Esophagus squamous epithelium (tissue), 5 donors: ENCODE results near the gene REEP1. TPM values are rescaled to one million over a fixed set of nuclear protein-coding genes. Genes with fewer than 3 reads are reported as not detected.

ENCODE experiments used
- DNase-seq: peaks from one replicate; lab custom pipeline; 2025; lab: John Stamatoyannopoulos, UW
- H3K27ac ChIP-seq, 4 donors: fragments of 200-600 bp; sonication (generic); one replicate each; pipeline ENCODE4 v1.5.1; 2016 to 2019; ENCODE audit warnings: mild to moderate bottlenecking in 1 of 4
- H3K27me3 ChIP-seq, 4 donors: fragments of 200-600 bp; sonication (generic); 1 replicate in 3 of 4; 2 replicates in 1 of 4; pipeline versions ENCODE4 v1.5.1 to v1.6.0; 2017 to 2021; ENCODE audit warnings: antibody characterized with exemption in 1 of 4
- H3K36me3 ChIP-seq, 3 donors: fragments of 200-600 bp; sonication (generic); one replicate each; pipeline ENCODE4 v1.5.1; 2016 to 2019
- H3K4me1 ChIP-seq, 3 donors: fragments of 200-600 bp; sonication (generic); one replicate each; pipeline ENCODE4 v1.5.1; 2017 to 2019
- H3K4me3 ChIP-seq, 4 donors: fragments of 200-600 bp; sonication (generic); 1 replicate in 3 of 4; 2 replicates in 1 of 4; pipeline ENCODE4 v1.5.1; 2016 to 2019; ENCODE audit warnings: mild to moderate bottlenecking in 2 of 4, moderate library complexity in 1 of 4
- H3K9me3 ChIP-seq, 3 donors: fragments of 200-600 bp; sonication (generic); one replicate each; pipeline ENCODE4 v1.5.1; 2016 to 2019
- CTCF ChIP-seq, 6 experiments: fragments of 450-650 bp in 4 of 6; fragments of 200-600 bp in 2 of 6; sonication (generic) in 2 of 6; IDR thresholded peaks; one replicate each; pipeline ENCODE4 v1.5.1; 2016 to 2019; ENCODE audit warnings: antibody characterized with exemption in 6 of 6, mild to moderate bottlenecking in 4 of 6, moderate library complexity in 4 of 6
- POLR2A ChIP-seq, 4 donors: fragments of 450-650 bp; IDR thresholded peaks; one replicate each; pipeline ENCODE4 v1.6.1; 2017; ENCODE audit warnings: antibody characterized with exemption in 4 of 4, mild to moderate bottlenecking in 4 of 4, moderate library complexity in 3 of 4
- WGBS, 2 donors: methylation state at CpG; one replicate each; pipeline ENCODE4 v1.1.5; 2018; 5-methylcytosine and 5-hydroxymethylcytosine counted together
- intact Hi-C: fragments of 100-400 bp; cut with DNase I; formaldehyde crosslinking; loops from one replicate; pipeline ENCODE4 v1.15.0; 2022
- total RNA-seq, 4 donors: library from RNA; depleted of rRNA; stranded (reverse); fragments of >200 nt; gene quantifications; one replicate each; pipeline ENCODE4 v1.1.0, GENCODE V29; 2016
- donor health status: DM: yes; HTN: yes; CAD: no.

REEP1 gene
- total RNA-seq, 4 donors from 2014 or later: 0.83 to 10.3 (median 2.0) TPM

GRCh38 chr2:86375623-86376022, 38.2 kb upstream of the REEP1 start:
- no peak for DNase-seq
- no peak for TF ChIP-seq POLR2A (IDR thresholded peaks at IDR 0.05)
- no peak for TF ChIP-seq CTCF (IDR thresholded peaks at IDR 0.05)

GRCh38 chr2:86372641-86373502, 35.4 kb upstream of the REEP1 start:
- H3K4me3 ChIP-seq: no peak overlapping the region
- intact Hi-C loops: no loop called here
- no peak overlapping the region for H3K27ac ChIP-seq
- TF ChIP-seq POLR2A (IDR thresholded peaks at IDR 0.05): no peak
- TF ChIP-seq CTCF (IDR thresholded peaks at IDR 0.05): peak in 5 of 6 experiments; percentile 36 to 60 (median 45)
- H3K9me3 ChIP-seq: no peaks in the 10 kb centered on the region
- DNase-seq: no peak
- H3K4me1 ChIP-seq: peaks cover 4 to 14% (median 9%) of the 10 kb centered on the region in 3 donors
- 24% methylated on average over 4 of the region's 4 CpGs for WGBS, 2 donors
- no peaks in the 10 kb centered on the region for H3K36me3 ChIP-seq
- no peaks in the 10 kb centered on the region for H3K27me3 ChIP-seq

More at GRCh38 chr2:86375623-86376022, 38.2 kb upstream of the REEP1 start:
- Histone ChIP-seq H3K9me3 (no peaks in the 10 kb centered on the region), H3K36me3 (no peaks in the 10 kb centered on the region), H3K4me3 (no peak overlapping the region), H3K27ac (no peak overlapping the region), H3K27me3 (no peaks in the 10 kb centered on the region), H3K4me1 (peaks cover 0 to 6% (median 3%) of the 10 kb centered on the region in 3 donors)
- intact Hi-C loops: no loop called here
- WGBS, 2 donors: 95 to 100% methylated on average over 1 of the region's 1 CpG

GRCh38 chr2:86372133-86372532, 34.7 kb upstream of the REEP1 start:
- no peaks in the 10 kb centered on the region for H3K36me3 ChIP-seq
- intact Hi-C loops: no loop called here
- no peak overlapping the region for H3K4me3 ChIP-seq
- no peaks in the 10 kb centered on the region for H3K9me3 ChIP-seq
- H3K4me1 ChIP-seq: peaks cover 4 to 17% (median 9%) of the 10 kb centered on the region in 3 donors
- H3K27ac ChIP-seq: no peak overlapping the region
- 44 to 60% methylated on average over 4 of the region's 4 CpGs for WGBS, 2 donors
- DNase-seq: no peak
- no peak for TF ChIP-seq CTCF (IDR thresholded peaks at IDR 0.05)
- no peak for TF ChIP-seq POLR2A (IDR thresholded peaks at IDR 0.05)
- no peaks in the 10 kb centered on the region for H3K27me3 ChIP-seq

GRCh38 chr2:86371527-86371926, 34.1 kb upstream of the REEP1 start:
- H3K9me3 ChIP-seq: no peaks in the 10 kb centered on the region

More at GRCh38 chr2:86371527-86371926, 34.1 kb upstream of the REEP1 start:
- Histone ChIP-seq H3K36me3 (no peaks in the 10 kb centered on the region), H3K27ac (no peak overlapping the region), H3K4me3 (no peak overlapping the region), H3K4me1 (peaks cover 4 to 17% (median 9%) of the 10 kb centered on the region in 3 donors), H3K27me3 (no peaks in the 10 kb centered on the region)
- 47 to 55% methylated on average over 4 of the region's 4 CpGs for WGBS, 2 donors
- TF ChIP-seq CTCF (IDR thresholded peaks at IDR 0.05) (no peak), POLR2A (IDR thresholded peaks at IDR 0.05) (no peak)
- intact Hi-C loops: no loop called here
- no peak for DNase-seq
